ENCODE measurements around the gene VCPKMT. TPM values are rescaled to one million over a fixed set of nuclear protein-coding genes. Genes with fewer than 3 reads are reported as not detected.

The VCPKMT gene
- total and polyA plus RNA-seq, 8 donors: 5.8 to 21.5 (median 15.6) TPM

GRCh38 chr14:50095895-50096294, 20.5 kb downstream of the VCPKMT start:
- Histone ChIP-seq H3K27ac (no peak overlapping the region), H3K9me3 (no peaks in the 10 kb centered on the region), H3K36me3 (peaks cover 0 to 11% of the 10 kb centered on the region in 2 donors), H3K4me3 (no peak overlapping the region), H3K4me1 (no peaks in the 10 kb centered on the region), H3K27me3 (no peaks in the 10 kb centered on the region)
- TF ChIP-seq CTCF (IDR thresholded peaks at IDR 0.05): no peak
- ATAC-seq (no peak), DNase-seq (no peak)
- intact Hi-C loops (cut with DNase I): no loop called here

- Histone ChIP-seq H3K9me3 (no peaks in the 10 kb centered on the region), H3K4me3 (no peak overlapping the region), H3K36me3 (peaks cover 0 to 11% of the 10 kb centered on the region in 2 donors), H3K4me1 (no peaks in the 10 kb centered on the region), H3K27ac (no peak overlapping the region), H3K27me3 (no peaks in the 10 kb centered on the region)
- no peak for DNase-seq
- TF ChIP-seq CTCF (IDR thresholded peaks at IDR 0.05): no peak
- intact Hi-C loops (cut with DNase I): no loop called here
- ATAC-seq: no peak
Observed at GRCh38 chr14:50094056-50094755, 22.2 kb downstream of the VCPKMT start.

DNA sequence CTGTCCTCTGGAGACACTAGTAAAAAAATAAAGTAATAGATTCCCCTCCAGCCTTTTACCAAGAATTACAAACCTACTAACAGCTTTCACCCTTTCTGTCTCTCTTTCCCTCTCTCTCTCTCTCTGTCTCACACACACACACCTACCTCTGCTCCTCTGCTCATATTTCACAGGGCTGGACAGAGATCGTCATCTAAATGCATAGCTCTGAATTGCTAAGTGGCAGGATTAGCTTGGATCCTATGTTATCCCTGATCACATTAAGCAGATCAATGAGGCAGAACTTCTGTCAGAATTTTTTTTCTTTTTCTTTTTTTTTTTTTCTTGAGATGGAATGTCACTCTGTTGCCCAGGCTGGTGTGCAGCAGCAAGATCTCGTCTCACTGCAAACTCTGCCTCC, 22.9 kb downstream of the VCPKMT start:
- Histone ChIP-seq H3K36me3 (peaks cover 0 to 14% of the 10 kb centered on the region in 2 donors), H3K4me3 (no peak overlapping the region), H3K4me1 (no peaks in the 10 kb centered on the region), H3K9me3 (no peaks in the 10 kb centered on the region), H3K27ac (no peak overlapping the region), H3K27me3 (no peaks in the 10 kb centered on the region)
- intact Hi-C loops (cut with DNase I): no loop called here
- ATAC-seq (no peak), DNase-seq (no peak)
- no peak for TF ChIP-seq CTCF (IDR thresholded peaks at IDR 0.05)

GRCh38 chr14:50092006-50092555, 24.3 kb downstream of the VCPKMT start:
- ATAC-seq (no peak), DNase-seq (no peak)
- Histone ChIP-seq H3K27me3 (no peaks in the 10 kb centered on the region), H3K4me1 (no peaks in the 10 kb centered on the region), H3K27ac (no peak overlapping the region), H3K9me3 (no peaks in the 10 kb centered on the region), H3K36me3 (peaks cover 0 to 14% of the 10 kb centered on the region in 2 donors), H3K4me3 (no peak overlapping the region)
- no peak for TF ChIP-seq CTCF (IDR thresholded peaks at IDR 0.05)
- intact Hi-C loops (cut with DNase I): no loop called here

DNA sequence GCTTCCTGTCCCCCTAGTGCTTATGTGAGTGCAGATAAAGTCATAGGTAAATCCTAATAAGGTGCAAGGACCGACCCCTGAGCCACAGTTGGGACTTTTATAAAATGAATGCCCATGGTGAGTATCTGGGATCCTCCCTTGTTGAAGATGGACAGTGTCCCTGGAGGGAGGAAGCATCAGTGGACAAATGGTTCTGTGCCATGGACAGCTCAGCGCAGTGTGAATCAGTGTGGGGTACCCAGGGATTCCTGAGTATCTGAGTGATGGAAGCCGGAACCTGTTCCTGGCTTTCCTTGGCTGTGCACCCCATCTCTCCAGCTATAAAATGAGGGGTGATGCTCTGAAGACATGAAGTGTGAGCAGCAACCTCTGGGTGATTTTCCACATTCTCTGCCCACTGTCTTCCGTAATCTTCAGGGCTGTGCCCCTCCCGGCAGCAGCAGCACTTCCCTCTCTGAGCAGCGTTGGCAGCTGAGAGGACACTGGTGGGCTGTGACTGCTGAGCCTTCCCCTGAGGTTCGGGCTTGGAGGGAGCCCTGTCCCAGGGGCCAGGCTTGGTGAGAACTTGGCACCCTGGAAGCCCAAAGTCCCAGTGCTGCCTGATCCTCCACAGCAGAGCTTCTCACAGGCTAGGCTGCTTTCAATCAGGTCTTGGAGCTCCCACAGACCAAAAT, 25.0 kb downstream of the VCPKMT start:
- intact Hi-C loops (cut with DNase I): no loop called here
- peak; percentile 49 for ATAC-seq
- H3K27ac ChIP-seq: no peak overlapping the region
- no peaks in the 10 kb centered on the region for H3K4me1 ChIP-seq
- H3K9me3 ChIP-seq: no peaks in the 10 kb centered on the region
- H3K36me3 ChIP-seq: peaks cover 0 to 14% of the 10 kb centered on the region in 2 donors
- no peaks in the 10 kb centered on the region for H3K27me3 ChIP-seq
- H3K4me3 ChIP-seq: no peak overlapping the region
- DNase-seq: no peak
- no peak for TF ChIP-seq CTCF (IDR thresholded peaks at IDR 0.05)
